Kidney tubule cell (primary cell): ENCODE results near the gene VSTM4.

Source experiments
- DNase-seq: peaks from one replicate; pipeline ENCODE4 v3.0.0-alpha.2; 2018; ENCODE audit warnings: low spot score

Gene VSTM4

GRCh38 chr10:49070701-49071100 lies 44.6 kb downstream of the VSTM4 start:
- no peak for DNase-seq

- DNase-seq, result no peak
Measured at GRCh38 chr10:49068672-49069217, 46.6 kb downstream of the VSTM4 start.

- no peak for DNase-seq
Measured at GRCh38 chr10:49068209-49068608, 47.1 kb downstream of the VSTM4 start.

GRCh38 chr10:49066944-49067730 lies 48.2 kb downstream of the VSTM4 start:
- no peak for DNase-seq

- no peak for DNase-seq
Measured at GRCh38 chr10:49062229-49062628, 53.1 kb downstream of the VSTM4 start.

- DNase-seq, result no peak
Measured at GRCh38 chr10:49061667-49062066, 53.7 kb downstream of the VSTM4 start.

- DNase-seq, result no peak
Measured at GRCh38 chr10:49058463-49059255, 56.7 kb downstream of the VSTM4 start.

- no peak for DNase-seq
Measured at GRCh38 chr10:49057231-49057880, 58.0 kb downstream of the VSTM4 start.

GRCh38 chr10:49056356-49056755 lies 59.0 kb downstream of the VSTM4 start:
- peak; percentile 76 for DNase-seq

GRCh38 chr10:49055221-49055849 lies 60.0 kb downstream of the VSTM4 start:
- no peak for DNase-seq

- no peak for DNase-seq
Measured at GRCh38 chr10:49054753-49055152, 60.6 kb downstream of the VSTM4 start.

- no peak for DNase-seq
Measured at GRCh38 chr10:49053998-49054692, 61.2 kb downstream of the VSTM4 start.

GRCh38 chr10:49053053-49053997 lies 62.0 kb downstream of the VSTM4 start:
- DNase-seq, result peak; percentile 49

GRCh38 chr10:49052069-49052468 lies 63.3 kb downstream of the VSTM4 start:
- no peak for DNase-seq

GRCh38 chr10:49050906-49051305 lies 64.4 kb downstream of the VSTM4 start:
- DNase-seq, result no peak

- no peak for DNase-seq
Measured at GRCh38 chr10:49050366-49050765, 65.0 kb downstream of the VSTM4 start.

- DNase-seq, result no peak
Measured at GRCh38 chr10:49049660-49050059, 65.7 kb downstream of the VSTM4 start.

- DNase-seq, result no peak
Measured at GRCh38 chr10:49047128-49047639, 68.1 kb downstream of the VSTM4 start.

GRCh38 chr10:49044293-49045193 lies 70.8 kb downstream of the VSTM4 start:
- no peak for DNase-seq
